ENCODE measurements around the gene TNFAIP2.

DNA sequence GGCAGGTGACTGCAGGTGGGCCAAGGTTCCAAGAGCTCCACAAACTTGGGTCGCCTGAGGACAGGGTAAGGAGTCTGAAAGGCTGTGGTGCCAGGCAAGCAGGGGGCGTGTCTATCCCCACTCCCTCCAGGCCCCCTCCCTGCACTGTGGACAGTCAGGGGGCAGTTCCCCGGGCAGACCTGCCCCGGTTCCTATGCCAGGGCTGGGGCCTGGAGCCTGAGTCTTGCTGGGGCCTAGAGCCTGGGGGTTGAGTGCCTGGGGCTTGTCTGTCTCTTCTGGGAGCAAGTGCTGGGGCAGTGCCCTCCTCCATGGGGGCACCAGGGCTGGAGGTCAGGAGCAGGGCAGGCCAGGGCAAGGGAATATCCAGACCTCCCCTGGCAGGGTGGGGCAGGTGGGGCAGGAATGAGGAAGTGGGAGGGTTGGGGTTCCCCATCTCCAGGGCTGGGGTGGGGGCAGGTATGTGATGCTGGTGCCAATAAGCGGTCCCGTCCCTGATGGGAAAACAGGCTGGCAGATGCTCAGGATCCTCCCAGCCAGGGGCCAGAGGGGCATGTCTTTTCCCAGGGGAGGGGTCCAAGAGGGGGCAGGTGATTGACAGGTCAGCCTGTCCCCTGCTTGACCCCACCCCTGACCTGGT, 11.9 kb upstream of the TNFAIP2 start:
- TF ChIP-seq, protein P1, sequence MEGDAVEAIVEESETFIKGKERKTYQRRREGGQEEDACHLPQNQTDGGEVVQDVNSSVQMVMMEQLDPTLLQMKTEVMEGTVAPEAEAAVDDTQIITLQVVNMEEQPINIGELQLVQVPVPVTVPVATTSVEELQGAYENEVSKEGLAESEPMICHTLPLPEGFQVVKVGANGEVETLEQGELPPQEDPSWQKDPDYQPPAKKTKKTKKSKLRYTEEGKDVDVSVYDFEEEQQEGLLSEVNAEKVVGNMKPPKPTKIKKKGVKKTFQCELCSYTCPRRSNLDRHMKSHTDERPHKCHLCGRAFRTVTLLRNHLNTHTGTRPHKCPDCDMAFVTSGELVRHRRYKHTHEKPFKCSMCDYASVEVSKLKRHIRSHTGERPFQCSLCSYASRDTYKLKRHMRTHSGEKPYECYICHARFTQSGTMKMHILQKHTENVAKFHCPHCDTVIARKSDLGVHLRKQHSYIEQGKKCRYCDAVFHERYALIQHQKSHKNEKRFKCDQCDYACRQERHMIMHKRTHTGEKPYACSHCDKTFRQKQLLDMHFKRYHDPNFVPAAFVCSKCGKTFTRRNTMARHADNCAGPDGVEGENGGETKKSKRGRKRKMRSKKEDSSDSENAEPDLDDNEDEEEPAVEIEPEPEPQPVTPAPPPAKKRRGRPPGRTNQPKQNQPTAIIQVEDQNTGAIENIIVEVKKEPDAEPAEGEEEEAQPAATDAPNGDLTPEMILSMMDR (IDR thresholded peaks at IDR 0.05): no peak
- TF ChIP-seq POLR2A (IDR thresholded peaks at IDR 0.05): no peak
- no peak for TF ChIP-seq POLR2AphosphoS5 (IDR thresholded peaks at IDR 0.05; ENCODE audit: insufficient read depth in 1 of 2, low read depth in 1 of 2)
